Muscle of back (tissue), 13 donors: ENCODE results near the gene ERCC5. TPM values are rescaled to one million over a fixed set of nuclear protein-coding genes. Genes with fewer than 3 reads are reported as not detected.

Source experiments
- DNase-seq, 3 donors: peaks; one replicate each; pipeline versions ENCODE4 v3.0.0 to v3.0.0-alpha.2; 2013
- long read RNA-seq, 9 donors: transcript quantifications; one replicate each; lab custom pipeline, GENCODE V29; 2026
- polyA plus RNA-seq, 10 donors: library from polyadenylated mRNA; unstranded; fragments of 120-200 nt; gene quantifications; one replicate each; pipeline ENCODE4 v1.2.1, GENCODE V29; 2013; ENCODE audit not compliant: insufficient read length in 10 of 10

Gene ERCC5
- 10 to 100 TPM; 33.3 to 49.0 (median 42.2) TPM for polyA plus RNA-seq
- long read RNA-seq, donor 1, full-length matches to known transcripts, result 1 of 1 reads
- long read RNA-seq, donor 1, partial matches to known transcripts, result 0 of 1 reads
- long read RNA-seq, donor 1, other reads (novel, unspliced or antisense), result 0 of 1 reads
- long read RNA-seq, donor 2, full-length matches to known transcripts, result 3 of 3 reads
- long read RNA-seq, donor 2, partial matches to known transcripts, result 0 of 3 reads
- long read RNA-seq, donor 2, other reads (novel, unspliced or antisense), result 0 of 3 reads
- long read RNA-seq, donor 3, result 0 reads
- long read RNA-seq, donor 4, result 0 reads
- long read RNA-seq, donor 5, result 0 reads
- long read RNA-seq, donor 6, full-length matches to known transcripts, result 3 of 3 reads
- long read RNA-seq, donor 6, partial matches to known transcripts, result 0 of 3 reads
- long read RNA-seq, donor 6, other reads (novel, unspliced or antisense), result 0 of 3 reads
- long read RNA-seq, donor 7, full-length matches to known transcripts, result 1 of 1 reads
- long read RNA-seq, donor 7, partial matches to known transcripts, result 0 of 1 reads
- long read RNA-seq, donor 7, other reads (novel, unspliced or antisense), result 0 of 1 reads
- long read RNA-seq, donor 8, result 0 reads
- long read RNA-seq, donor 9, full-length matches to known transcripts, result 1 of 1 reads
- long read RNA-seq, donor 9, partial matches to known transcripts, result 0 of 1 reads
- long read RNA-seq, donor 9, other reads (novel, unspliced or antisense), result 0 of 1 reads

GRCh38 chr13:102845630-102846260 is at the start of gene ERCC5:
TSS of gene ERCC5 (plus strand) at chr13:102846032. CDS start at chr13:102846267, 235 bp downstream.
- peak; percentile 96 to 99 (median 99) for DNase-seq

- peak; percentile 90 to 96 (median 93) for DNase-seq
Observed at GRCh38 chr13:102798581-102799425, 47.0 kb upstream of the ERCC5 start, which contains the start of the genes BIVM and POGLUT2. TSS of gene BIVM (plus strand) at chr13:102799119. CDS start at chr13:102807268, 8,149 bp downstream. TSS of gene POGLUT2 (minus strand) at chr13:102798976. CDS start at chr13:102798670, 306 bp downstream.

- DNase-seq, result peak; percentile 18 to 86 (median 54)
Observed at GRCh38 chr13:102799426-102800144, 46.2 kb upstream of the ERCC5 start.

GRCh38 chr13:102800145-102801041 is 45.4 kb upstream of the ERCC5 start:
- DNase-seq, result peak; percentile 78 to 95 (median 90)

GRCh38 chr13:102805680-102806079 is 40.2 kb upstream of the ERCC5 start:
- no peak for DNase-seq

- DNase-seq, result no peak
Observed at GRCh38 chr13:102807699-102808098, 38.1 kb upstream of the ERCC5 start.

GRCh38 chr13:102812611-102813287 is 33.1 kb upstream of the ERCC5 start:
- no peak for DNase-seq

- DNase-seq, result no peak
Observed at GRCh38 chr13:102814025-102814607, 31.7 kb upstream of the ERCC5 start.

- DNase-seq, result no peak
Observed at GRCh38 chr13:102814793-102815192, 31.0 kb upstream of the ERCC5 start.

GRCh38 chr13:102815788-102816187 is 30.0 kb upstream of the ERCC5 start:
- no peak for DNase-seq

- DNase-seq, result no peak
Observed at GRCh38 chr13:102816708-102817107, 29.1 kb upstream of the ERCC5 start.

GRCh38 chr13:102817241-102817640 is 28.6 kb upstream of the ERCC5 start:
- no peak for DNase-seq

GRCh38 chr13:102817907-102818306 is 27.9 kb upstream of the ERCC5 start:
- DNase-seq, result no peak

- no peak for DNase-seq
Observed at GRCh38 chr13:102825400-102825799, 20.4 kb upstream of the ERCC5 start.

GRCh38 chr13:102825921-102826706 is 19.7 kb upstream of the ERCC5 start:
- peak in 1 of 3 donors; percentile 77 for DNase-seq

GRCh38 chr13:102830646-102831045 is 15.2 kb upstream of the ERCC5 start:
- no peak for DNase-seq

GRCh38 chr13:102836471-102836870 is 9.4 kb upstream of the ERCC5 start:
- DNase-seq, result no peak

- no peak for DNase-seq
Observed at GRCh38 chr13:102838273-102838672, 7.6 kb upstream of the ERCC5 start.
